HG02759 (cell line): ENCODE data around the gene GMEB2.
A peak's percentile ranks its signal among the peaks of the same experiment; 100 is the strongest.
"Not testable (repeated sequence)": the region's sequence is repeated elsewhere in the genome, so short reads cannot be mapped to it uniquely, and the experiment has no call there.

ENCODE experiments used
- ATAC-seq: cut with Tn5 transposase; IDR thresholded peaks from one replicate; pipeline ENCODE4 v1.9.1; 2021; ENCODE audit warnings: mild to moderate bottlenecking, moderate library complexity; ENCODE audit not compliant: unreplicated experiment

The GMEB2 gene

GRCh38 chr20:63573647-63574131 lies 53.2 kb downstream of the GMEB2 start:
- no peak for ATAC-seq

DNA sequence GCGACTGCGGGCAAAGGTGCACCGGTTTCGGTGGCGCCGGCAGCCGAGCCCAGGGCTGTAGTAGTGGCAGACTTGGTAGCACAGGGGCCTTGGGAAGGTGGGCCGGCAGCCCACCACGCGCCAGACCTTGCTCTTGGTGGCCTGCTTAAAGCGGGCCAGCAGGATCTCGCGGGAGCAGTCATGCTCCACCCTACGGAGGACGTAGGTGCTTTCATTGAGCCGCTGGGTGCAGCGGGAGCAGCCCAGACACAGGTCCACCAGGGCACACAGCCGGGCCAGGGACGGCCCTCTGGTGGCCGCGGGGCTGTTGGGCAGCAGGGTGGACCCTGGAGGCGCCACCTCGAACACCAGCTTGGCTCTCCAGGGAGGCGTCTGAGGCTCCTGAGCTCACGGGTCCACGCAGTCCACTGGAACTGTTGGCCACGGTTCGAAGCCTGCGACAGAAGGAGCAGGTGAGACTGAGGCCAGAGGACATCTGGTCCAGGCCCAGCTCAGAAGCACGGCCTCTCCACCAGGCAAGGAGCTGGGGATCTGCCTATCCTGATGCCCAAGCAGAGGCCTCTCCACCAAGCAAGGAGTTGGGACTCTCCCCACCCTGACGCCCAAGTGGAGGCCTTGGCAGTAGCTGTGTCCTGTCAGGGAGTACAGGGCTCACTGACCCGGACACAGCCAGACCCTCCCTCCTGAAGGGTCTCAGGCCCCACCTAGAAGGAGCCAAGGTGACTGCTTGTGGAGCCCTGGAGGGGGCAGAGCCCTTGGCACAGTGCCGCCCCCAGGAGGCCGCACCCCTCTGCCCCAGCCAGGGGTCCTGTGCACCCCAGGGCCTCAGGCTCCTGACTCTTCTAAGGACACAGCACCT lies 53.9 kb downstream of the GMEB2 start:
- no peak for ATAC-seq

- no peak for ATAC-seq
Measured at GRCh38 chr20:63572071-63572787, 54.7 kb downstream of the GMEB2 start.

DNA sequence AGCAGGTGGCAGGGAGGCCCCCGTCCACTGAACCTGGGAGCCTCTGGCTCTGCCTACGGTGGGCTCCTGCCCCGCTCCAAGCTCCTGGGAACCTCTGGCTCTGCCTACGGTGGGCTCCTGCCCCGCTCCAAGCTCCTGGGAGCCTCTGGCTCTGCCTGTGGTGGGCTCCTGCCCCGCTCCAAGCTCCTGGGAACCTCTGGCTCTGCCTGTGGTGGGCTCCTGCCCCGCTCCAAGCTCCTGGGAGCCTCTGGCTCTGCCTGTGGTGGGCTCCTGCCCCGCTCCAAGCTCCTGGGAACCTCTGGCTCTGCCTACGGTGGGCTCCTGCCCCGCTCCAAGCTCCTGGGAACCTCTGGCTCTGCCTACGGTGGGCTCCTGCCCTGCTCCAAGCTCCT lies 55.8 kb downstream of the GMEB2 start:
- ATAC-seq: not testable (repeated sequence)

GRCh38 chr20:63570281-63571086 lies 56.4 kb downstream of the GMEB2 start:
- no peak for ATAC-seq

DNA sequence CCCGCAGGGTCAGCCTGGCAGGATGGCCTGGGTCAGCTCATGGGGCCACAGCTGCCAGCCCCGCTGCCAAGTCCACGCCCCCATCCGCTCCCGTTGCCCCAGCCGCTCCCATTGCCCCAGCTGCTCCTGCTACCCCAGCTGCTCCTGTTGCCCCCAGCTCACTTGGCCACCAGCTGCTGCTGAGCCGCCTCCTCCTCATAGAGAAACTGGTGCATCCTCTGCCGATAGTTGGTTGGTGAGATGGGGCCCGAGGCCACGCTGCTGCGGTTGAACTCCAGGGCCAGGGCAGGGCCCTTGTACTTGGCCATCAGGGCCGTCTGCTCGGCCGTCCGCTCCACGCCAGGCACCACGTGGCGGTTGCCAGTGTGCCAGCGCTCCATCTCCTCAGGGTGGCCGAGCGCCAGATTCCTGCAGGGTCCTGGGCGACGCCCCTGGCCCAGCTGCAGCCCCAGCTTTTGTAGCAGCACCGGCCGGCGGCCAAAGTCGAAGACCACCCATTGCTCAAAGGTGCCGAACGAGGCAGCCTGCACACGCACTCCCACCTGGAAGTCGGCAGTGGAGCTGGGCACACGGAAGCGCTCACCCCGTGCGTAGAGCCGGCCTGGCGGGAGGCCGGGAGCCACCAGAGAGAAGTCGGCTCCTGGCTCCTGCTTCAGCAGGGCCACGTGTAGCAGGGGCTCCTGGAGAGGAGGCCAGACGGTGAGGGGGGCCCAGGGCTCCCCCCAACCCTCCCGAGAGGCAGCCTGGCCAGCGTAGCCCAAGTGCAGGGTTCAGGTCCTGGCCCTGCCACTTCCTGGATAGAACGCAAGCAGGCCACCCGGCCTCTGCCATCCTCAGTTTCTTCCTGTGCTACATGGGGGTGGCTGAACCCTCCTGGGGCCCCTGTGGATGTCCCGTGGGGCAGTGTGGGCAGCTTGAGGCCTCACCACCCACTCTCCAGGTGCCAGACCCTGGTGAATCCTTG lies 57.6 kb downstream of the GMEB2 start:
- ATAC-seq: no peak

GRCh38 chr20:63568170-63568981 lies 58.5 kb downstream of the GMEB2 start:
- peak; percentile 25 for ATAC-seq

- peak; percentile 75 for ATAC-seq
Measured at GRCh38 chr20:63567386-63568169, 59.3 kb downstream of the GMEB2 start.

GRCh38 chr20:63567136-63567385 lies 59.8 kb downstream of the GMEB2 start:
- ATAC-seq: peak; percentile 8

GRCh38 chr20:63566395-63567135 lies 60.3 kb downstream of the GMEB2 start:
- no peak for ATAC-seq

DNA sequence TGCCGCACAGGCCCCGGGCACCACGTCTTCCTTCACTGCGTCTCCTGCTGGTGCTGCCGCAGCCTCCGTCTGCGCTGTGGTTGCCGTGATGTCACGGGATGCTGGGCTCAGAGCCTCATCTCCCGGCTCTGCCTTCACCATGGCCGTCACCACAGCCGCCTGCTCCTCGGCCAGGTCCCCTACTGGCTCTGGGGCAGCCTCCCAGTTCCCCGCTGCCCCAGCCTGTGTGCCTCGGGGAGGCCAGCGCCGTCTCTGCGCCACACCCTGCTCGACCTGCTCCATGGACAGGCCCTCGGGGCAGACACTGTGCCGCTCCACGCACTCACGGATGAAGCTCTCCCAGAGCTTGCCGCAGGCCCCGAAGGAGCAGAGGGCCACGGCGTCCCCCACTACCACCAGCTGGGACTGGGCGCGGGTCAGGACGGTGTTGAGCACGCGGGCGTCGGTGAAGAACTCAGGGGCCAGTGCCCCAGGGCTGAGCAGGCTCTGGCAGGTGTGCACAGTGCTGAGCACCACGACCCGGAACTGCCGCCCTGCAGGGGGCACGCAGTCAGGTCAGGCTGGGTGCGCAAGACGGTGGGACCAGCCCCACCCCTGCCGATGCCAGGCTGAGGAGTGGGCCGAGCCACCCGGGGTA lies 61.1 kb downstream of the GMEB2 start:
- ATAC-seq: no peak

GRCh38 chr20:63565021-63565698 lies 61.7 kb downstream of the GMEB2 start:
- no peak for ATAC-seq

DNA sequence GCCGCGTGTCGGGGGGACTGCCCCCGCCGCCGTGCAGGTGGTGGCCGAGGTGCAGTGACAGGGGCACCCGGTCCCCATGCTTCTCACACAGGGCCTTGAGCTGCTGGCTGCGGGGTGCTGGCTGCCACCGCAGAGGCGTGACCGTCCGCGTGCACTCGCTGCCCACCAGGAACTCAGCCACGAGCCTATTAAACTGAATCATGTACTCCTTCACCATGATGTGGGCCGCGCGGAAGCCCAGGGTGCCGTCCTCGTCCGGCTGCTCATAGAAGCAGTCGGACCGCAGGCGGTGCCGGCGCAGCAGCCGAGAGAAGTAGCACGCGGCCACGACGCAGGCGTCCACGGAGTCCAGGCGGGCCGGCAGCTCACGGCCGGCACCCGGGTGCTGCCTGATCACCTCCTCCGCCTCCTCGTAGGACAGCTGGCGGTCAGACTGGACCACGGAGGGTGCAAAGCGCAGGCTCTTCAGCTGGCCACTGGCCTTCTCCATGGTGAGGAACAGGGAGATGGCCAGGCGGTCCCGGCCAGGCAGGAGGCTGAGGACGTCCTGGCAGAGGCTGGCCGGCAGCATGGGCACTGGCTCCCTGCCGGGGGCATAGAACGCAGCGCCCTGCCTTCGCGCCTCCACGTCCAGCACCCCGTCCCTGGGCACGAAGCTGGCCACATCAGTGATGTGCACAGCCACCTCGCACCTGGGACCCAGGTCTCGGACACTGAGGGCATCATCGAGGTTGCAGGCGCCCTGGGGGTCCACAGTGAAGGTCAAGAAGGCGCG lies 62.7 kb downstream of the GMEB2 start:
- no peak for ATAC-seq

GRCh38 chr20:63563225-63563935 lies 63.5 kb downstream of the GMEB2 start:
- no peak for ATAC-seq

DNA sequence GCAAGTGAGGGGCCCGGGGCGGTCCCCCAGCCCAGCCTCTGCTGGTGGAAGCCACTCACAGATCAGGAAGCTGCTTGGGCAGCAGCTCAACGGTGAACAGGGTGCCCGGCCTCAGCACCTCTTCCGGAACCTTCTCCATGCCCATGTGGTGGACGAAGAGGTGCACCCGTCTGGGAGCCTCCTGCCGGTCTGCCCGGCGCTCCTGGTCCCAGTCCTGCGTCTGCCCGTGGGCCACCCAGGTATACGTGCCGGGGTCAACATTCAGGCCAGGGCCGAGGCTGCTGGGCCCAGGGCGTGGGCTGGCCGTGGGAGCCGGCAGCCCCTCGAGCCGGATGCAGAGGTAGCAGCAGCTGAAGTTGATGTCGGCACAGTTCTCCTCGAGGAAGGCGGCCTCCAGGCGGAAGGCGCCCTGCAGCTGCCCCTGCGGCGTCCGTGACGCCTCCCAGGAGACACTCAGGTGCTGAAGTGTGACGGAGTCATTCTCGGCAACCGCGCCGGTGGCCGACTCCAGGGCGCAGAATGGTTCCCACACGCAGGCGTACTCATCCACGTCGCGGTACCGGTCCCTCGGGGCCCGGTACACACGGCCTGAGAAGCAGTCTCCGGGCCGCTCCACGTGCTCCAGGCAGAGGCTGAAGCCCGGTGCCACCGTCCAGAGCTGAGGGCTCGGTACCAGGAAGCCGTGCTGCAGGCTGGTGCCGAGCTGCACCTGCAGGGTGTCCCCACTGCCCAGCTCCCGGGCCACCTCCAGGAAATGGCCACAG lies 64.3 kb downstream of the GMEB2 start:
- ATAC-seq: no peak
